HepG2 (cell line): ENCODE results near the gene FOXN3. TPM values are rescaled to one million over a fixed set of nuclear protein-coding genes. Genes with fewer than 3 reads are reported as not detected.

Experiments
- BRF2 ChIP-seq: sonication (generic); formaldehyde crosslinking; IDR thresholded peaks from 2 replicates; pipeline ENCODE4 v1.8.1; 2022; ENCODE audit warnings: mild to moderate bottlenecking, missing genetic modification reagents
- DPF2 ChIP-seq: sonication (generic); formaldehyde crosslinking; IDR thresholded peaks from 2 replicates; pipeline ENCODE4 v1.4.0; 2020; ENCODE audit warnings: mild to moderate bottlenecking, low read depth, missing genetic modification reagents, borderline replicate concordance
- FOXM1 ChIP-seq: sonication (generic); formaldehyde crosslinking; IDR thresholded peaks from 2 replicates; pipeline ENCODE4 v1.5.0; 2020; ENCODE audit warnings: missing genetic modification reagents
- GLMP ChIP-seq: sonication (generic); formaldehyde crosslinking; IDR thresholded peaks from 2 replicates; pipeline ENCODE4 v1.9.0; 2021; ENCODE audit warnings: missing genetic modification reagents, mild to moderate bottlenecking, borderline replicate concordance
- GRHL1 ChIP-seq: sonication (generic); formaldehyde crosslinking; conservative IDR thresholded peaks from 2 replicates; pipeline ENCODE4 v1.8.0; 2022; ENCODE audit warnings: missing genetic modification reagents
- HOXA3 ChIP-seq: sonication (generic); formaldehyde crosslinking; IDR thresholded peaks from 2 replicates; pipeline ENCODE4 v1.5.0; 2020; ENCODE audit warnings: missing genetic modification reagents
- MLXIP ChIP-seq: sonication (generic); formaldehyde crosslinking; IDR thresholded peaks from 2 replicates; pipeline ENCODE4 v1.9.0; 2021; ENCODE audit warnings: missing genetic modification reagents, borderline replicate concordance
- NR2F1 ChIP-seq, 2 experiments: fragments of 450-650 bp in 1 of 2; formaldehyde crosslinking in 1 of 2; IDR thresholded peaks; 2 replicates each; pipeline versions ENCODE4 v1.5.0 to v1.6.1; 2016 to 2020; ENCODE audit warnings: mild to moderate bottlenecking in 1 of 2, missing compliant biosample characterization in 1 of 2, missing genetic modification reagents in 1 of 2, moderate library complexity in 1 of 2
- POLR2AphosphoS5 ChIP-seq: IDR thresholded peaks from 2 replicates; pipeline ENCODE4 v1.6.1; 2012; ENCODE audit warnings: low read depth, low read length
- RBM39 ChIP-seq: fragments of 200-400 bp; formaldehyde crosslinking; IDR thresholded peaks from one replicate; pipeline ENCODE4 v1.6.1; 2018; ENCODE audit warnings: antibody characterized with exemption, mild to moderate bottlenecking, low read depth, low read length; ENCODE audit not compliant: poor library complexity, severe bottlenecking
- TIGD3 ChIP-seq: sonication (generic); formaldehyde crosslinking; IDR thresholded peaks from 2 replicates; pipeline ENCODE4 v1.5.1; 2020; ENCODE audit warnings: mild to moderate bottlenecking, missing genetic modification reagents, borderline replicate concordance
- ZNF441 ChIP-seq: sonication (generic); formaldehyde crosslinking; IDR thresholded peaks from 2 replicates; pipeline ENCODE4 v1.7.0; 2021; ENCODE audit warnings: missing genetic modification reagents, borderline replicate concordance
- ZNF547 ChIP-seq: sonication (generic); formaldehyde crosslinking; IDR thresholded peaks from 2 replicates; pipeline ENCODE4 v1.5.1; 2020; ENCODE audit warnings: mild to moderate bottlenecking, missing genetic modification reagents
- ZNF563 ChIP-seq: sonication (generic); formaldehyde crosslinking; IDR thresholded peaks from 2 replicates; pipeline ENCODE4 v1.8.0; 2022; ENCODE audit warnings: mild to moderate bottlenecking, moderate library complexity, missing genetic modification reagents
- ZNF607 ChIP-seq: sonication (generic); formaldehyde crosslinking; IDR thresholded peaks from 2 replicates; pipeline ENCODE4 v1.5.1; 2020; ENCODE audit warnings: missing genetic modification reagents, mild to moderate bottlenecking, borderline replicate concordance
- ZNF691 ChIP-seq: sonication (generic); formaldehyde crosslinking; IDR thresholded peaks from 2 replicates; pipeline ENCODE4 v1.4.0; 2020; ENCODE audit warnings: missing genetic modification reagents, low read depth, mild to moderate bottlenecking, borderline replicate concordance
- ZNF7 ChIP-seq: IDR thresholded peaks from 2 replicates; pipeline ENCODE4 v1.6.1; 2016; ENCODE audit warnings: missing biosample characterization, missing genetic modification reagents
- ZNF773 ChIP-seq: sonication (generic); formaldehyde crosslinking; IDR thresholded peaks from 2 replicates; pipeline ENCODE4 v1.4.0; 2020; ENCODE audit warnings: missing genetic modification reagents, borderline replicate concordance
- polyA plus RNA-seq, 8 experiments: library from polyadenylated mRNA; depleted of rRNA in 3 of 8; stranded (reverse) in 7 of 8; unstranded in 1 of 8; fragments of >200 nt; fragmentation: Illumina TruSeq in 4 of 8; extraction: Trizol in 4 of 8; gene quantifications; 2 replicates each; pipeline versions ENCODE4 v1.2.1 to v1.2.3, GENCODE V29; 2011 to 2016; ENCODE audit warnings: low read depth in 4 of 8, missing spikeins in 1 of 8, mixed read lengths in 1 of 8; ENCODE audit not compliant: insufficient read depth in 1 of 8
- total RNA-seq, 5 experiments: library from RNA; depleted of rRNA; stranded (reverse); fragments of >200 nt; fragmentation: Illumina TruSeq; extraction: Trizol; gene quantifications; 2 replicates each; pipeline ENCODE4 v1.2.3, GENCODE V29; 2016; ENCODE audit warnings: low read depth in 1 of 5

Gene FOXN3
- total and polyA plus RNA-seq, 2 of the 13 experiments (the other 11 are each of a cell fraction or from before 2014, with no cell fraction given), result 32.4 to 70.2 TPM

- no peak for TF ChIP-seq HOXA3 (CRISPR knock-in tag)
- TF ChIP-seq ZNF547, result no peak
- no peak for TF ChIP-seq RBM39
- no peak for TF ChIP-seq GLMP (CRISPR knock-in tag)
- no peak for TF ChIP-seq ZNF563 (CRISPR knock-in tag)
- no peak for TF ChIP-seq TIGD3 (CRISPR knock-in tag)
- no peak for TF ChIP-seq GRHL1 (CRISPR knock-in tag)
- TF ChIP-seq ZNF691 (CRISPR knock-in tag), result no peak
- TF ChIP-seq ZNF773, result no peak
- TF ChIP-seq BRF2 (CRISPR knock-in tag), result no peak
- TF ChIP-seq NR2F1 (CRISPR knock-in tag; IDR thresholded peaks at IDR 0.05), result no peak
- TF ChIP-seq ZNF441, result no peak
- no peak for TF ChIP-seq FOXM1 (CRISPR knock-in tag)
- TF ChIP-seq ZNF607 (CRISPR knock-in tag), result no peak
- TF ChIP-seq MLXIP, result no peak
- TF ChIP-seq DPF2, result no peak
- no peak for TF ChIP-seq ZNF7 (CRISPR knock-in tag)
- TF ChIP-seq POLR2AphosphoS5, result peak; percentile 17; the same call in 1 of the 2 replicates
Measured at GRCh38 chr14:89340200-89341181, 76.5 kb downstream of the FOXN3 start (continued).
